Measurements from ENCODE around the gene PDYN. TPM values are rescaled to one million over a fixed set of nuclear protein-coding genes. Genes with fewer than 3 reads are reported as not detected.

Gene PDYN
- polyA plus RNA-seq, 3 donors from 2014 or later: not detected

GRCh38 chr20:1942486-1943274 is 51.2 kb downstream of the PDYN start:
- H3K27me3 Mint-ChIP-seq (ENCODE audit: low read depth in 3 of 3): peaks cover 7 to 10% (median 8%) of the 10 kb centered on the region in 3 donors

GRCh38 chr20:1942061-1942460 is 51.8 kb downstream of the PDYN start:
- H3K4me1 Mint-ChIP-seq: no peaks in the 10 kb centered on the region
- H3K27me3 Mint-ChIP-seq (ENCODE audit: low read depth in 3 of 3): peaks cover 7% of the 10 kb centered on the region in 3 donors
- no peak overlapping the region for H3K4me3 Mint-ChIP-seq
- no peaks in the 10 kb centered on the region for H3K9me3 Mint-ChIP-seq
- no peak for DNase-seq
- no peak overlapping the region for H3K27ac Mint-ChIP-seq
- H3K36me3 Mint-ChIP-seq: no peaks in the 10 kb centered on the region

More at GRCh38 chr20:1942486-1943274, 51.2 kb downstream of the PDYN start:
- Mint-ChIP-seq H3K9me3 (no peaks in the 10 kb centered on the region), H3K27ac (no peak overlapping the region), H3K4me1 (no peaks in the 10 kb centered on the region), H3K4me3 (no peak overlapping the region), H3K36me3 (no peaks in the 10 kb centered on the region)
- no peak for DNase-seq

- Mint-ChIP-seq H3K27ac (no peak overlapping the region), H3K9me3 (no peaks in the 10 kb centered on the region), H3K4me1 (no peaks in the 10 kb centered on the region), H3K36me3 (no peaks in the 10 kb centered on the region), H3K4me3 (no peak overlapping the region), H3K27me3 (ENCODE audit: low read depth in 3 of 3) (peaks cover 4 to 5% (median 4%) of the 10 kb centered on the region in 3 donors)
- no peak for DNase-seq
Measured at GRCh38 chr20:1941226-1941625, 52.6 kb downstream of the PDYN start.

GRCh38 chr20:1940581-1940980 is 53.3 kb downstream of the PDYN start:
- no peaks in the 10 kb centered on the region for H3K36me3 Mint-ChIP-seq
- H3K27me3 Mint-ChIP-seq (ENCODE audit: low read depth in 3 of 3): peaks cover 4 to 8% (median 4%) of the 10 kb centered on the region in 3 donors
- no peak overlapping the region for H3K4me3 Mint-ChIP-seq
- H3K4me1 Mint-ChIP-seq: no peaks in the 10 kb centered on the region
- H3K9me3 Mint-ChIP-seq: no peaks in the 10 kb centered on the region
- H3K27ac Mint-ChIP-seq: no peak overlapping the region
- DNase-seq: no peak

- Mint-ChIP-seq H3K27me3 (ENCODE audit: low read depth in 3 of 3) (peaks cover 6 to 7% (median 7%) of the 10 kb centered on the region in 3 donors), H3K27ac (no peak overlapping the region), H3K9me3 (no peaks in the 10 kb centered on the region), H3K4me3 (no peak overlapping the region), H3K4me1 (no peaks in the 10 kb centered on the region), H3K36me3 (no peaks in the 10 kb centered on the region)
- no peak for DNase-seq
Measured at GRCh38 chr20:1939270-1939595, 54.6 kb downstream of the PDYN start.

GRCh38 chr20:1938464-1939269 is 55.2 kb downstream of the PDYN start:
- Mint-ChIP-seq H3K4me3 (no peak overlapping the region), H3K27me3 (ENCODE audit: low read depth in 3 of 3) (peaks cover 4 to 7% (median 6%) of the 10 kb centered on the region in 3 donors)

GRCh38 chr20:1937316-1937976 is 56.4 kb downstream of the PDYN start:
- Mint-ChIP-seq H3K27ac (no peak overlapping the region), H3K36me3 (no peaks in the 10 kb centered on the region), H3K9me3 (no peaks in the 10 kb centered on the region), H3K4me1 (no peaks in the 10 kb centered on the region), H3K27me3 (ENCODE audit: low read depth in 3 of 3) (peaks cover 3 to 7% (median 7%) of the 10 kb centered on the region in 3 donors), H3K4me3 (no peak overlapping the region)
- DNase-seq: no peak

More at GRCh38 chr20:1938464-1939269, 55.2 kb downstream of the PDYN start:
- no peak for DNase-seq
- H3K27ac Mint-ChIP-seq: no peak overlapping the region
- H3K36me3 Mint-ChIP-seq: no peaks in the 10 kb centered on the region
- no peaks in the 10 kb centered on the region for H3K9me3 Mint-ChIP-seq
- H3K4me1 Mint-ChIP-seq: no peaks in the 10 kb centered on the region

- Mint-ChIP-seq H3K4me3 (no peak overlapping the region), H3K4me1 (no peaks in the 10 kb centered on the region)
Measured at GRCh38 chr20:1935696-1936366, 58.0 kb downstream of the PDYN start.

GRCh38 chr20:1934721-1935573 is 58.9 kb downstream of the PDYN start:
- Mint-ChIP-seq H3K4me1 (no peaks in the 10 kb centered on the region), H3K4me3 (no peak overlapping the region), H3K27ac (no peak overlapping the region), H3K36me3 (no peaks in the 10 kb centered on the region), H3K27me3 (ENCODE audit: low read depth in 3 of 3) (peaks cover 3 to 7% (median 7%) of the 10 kb centered on the region in 3 donors), H3K9me3 (no peaks in the 10 kb centered on the region)
- DNase-seq: no peak

More at GRCh38 chr20:1935696-1936366, 58.0 kb downstream of the PDYN start:
- Mint-ChIP-seq H3K27ac (no peak overlapping the region), H3K27me3 (ENCODE audit: low read depth in 3 of 3) (peaks cover 3 to 7% (median 7%) of the 10 kb centered on the region in 3 donors), H3K36me3 (no peaks in the 10 kb centered on the region), H3K9me3 (no peaks in the 10 kb centered on the region)
- DNase-seq: no peak

- DNase-seq: no peak
- no peak overlapping the region for H3K27ac Mint-ChIP-seq
- peaks cover 3 to 7% (median 7%) of the 10 kb centered on the region in 3 donors for H3K27me3 Mint-ChIP-seq (ENCODE audit: low read depth in 3 of 3)
- H3K36me3 Mint-ChIP-seq: no peaks in the 10 kb centered on the region
- no peak overlapping the region for H3K4me3 Mint-ChIP-seq
- H3K4me1 Mint-ChIP-seq: no peaks in the 10 kb centered on the region
- no peaks in the 10 kb centered on the region for H3K9me3 Mint-ChIP-seq
Measured at GRCh38 chr20:1934156-1934555, 59.7 kb downstream of the PDYN start.

GRCh38 chr20:1933465-1933870 is 60.4 kb downstream of the PDYN start:
- Mint-ChIP-seq H3K4me3 (no peak overlapping the region), H3K36me3 (no peaks in the 10 kb centered on the region), H3K27me3 (ENCODE audit: low read depth in 3 of 3) (peaks cover 3 to 8% (median 7%) of the 10 kb centered on the region in 3 donors), H3K4me1 (no peaks in the 10 kb centered on the region), H3K27ac (no peak overlapping the region), H3K9me3 (no peaks in the 10 kb centered on the region)
- no peak for DNase-seq

GRCh38 chr20:1932971-1933370 is 60.9 kb downstream of the PDYN start:
- Mint-ChIP-seq H3K27ac (no peak overlapping the region), H3K27me3 (ENCODE audit: low read depth in 3 of 3) (peaks cover 3 to 12% (median 7%) of the 10 kb centered on the region in 3 donors), H3K4me1 (no peaks in the 10 kb centered on the region), H3K9me3 (no peaks in the 10 kb centered on the region), H3K36me3 (no peaks in the 10 kb centered on the region), H3K4me3 (no peak overlapping the region)
- DNase-seq: no peak

GRCh38 chr20:1931830-1932229 is 62.0 kb downstream of the PDYN start:
- Mint-ChIP-seq H3K9me3 (no peaks in the 10 kb centered on the region), H3K4me1 (no peaks in the 10 kb centered on the region), H3K4me3 (no peak overlapping the region), H3K27ac (no peak overlapping the region), H3K36me3 (no peaks in the 10 kb centered on the region), H3K27me3 (ENCODE audit: low read depth in 3 of 3) (peaks cover 3 to 12% (median 9%) of the 10 kb centered on the region in 3 donors)
- no peak for DNase-seq

All from immature natural killer cell (primary cell).